CD4-positive, alpha-beta T cell treated with Interleukin-2 at 100 ng/mL for 4 hours (primary cell): Measurements from ENCODE around the gene PCNX3.
A peak's percentile ranks its signal among the peaks of the same experiment; 100 is the strongest.

Source experiments
- DNase-seq: peaks from one replicate; pipeline ENCODE4 v3.0.0-alpha.2; 2020; ENCODE audit warnings: low spot score

PCNX3 gene

DNA sequence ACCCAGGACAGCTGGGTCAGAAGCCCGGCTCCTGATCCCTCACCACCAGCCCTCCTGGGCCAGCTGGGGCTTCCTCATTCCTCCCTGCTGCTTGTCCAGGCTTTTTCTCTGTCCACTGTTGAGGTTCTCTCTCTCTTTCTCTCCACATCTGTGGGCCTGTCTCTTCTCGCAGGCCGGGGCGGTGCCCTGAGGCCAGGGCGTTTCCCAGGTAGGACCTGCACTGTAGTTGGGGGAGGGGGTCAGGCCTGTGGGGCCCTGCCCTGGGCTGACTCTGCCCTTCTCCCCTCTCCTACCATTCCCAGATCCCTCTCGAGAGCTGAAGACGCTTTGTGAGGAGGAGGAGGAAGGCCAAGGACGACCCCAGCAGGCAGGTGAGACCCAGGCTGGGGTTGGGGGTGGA is 34.8 kb upstream of the PCNX3 start:
- DNase-seq = no peak

GRCh38 chr11:65581928-65582327 is 33.6 kb upstream of the PCNX3 start:
- no peak for DNase-seq

- no peak for DNase-seq
Measured at GRCh38 chr11:65583589-65583988, 32.0 kb upstream of the PCNX3 start.

GRCh38 chr11:65584106-65584505 is 31.5 kb upstream of the PCNX3 start:
- DNase-seq = no peak

DNA sequence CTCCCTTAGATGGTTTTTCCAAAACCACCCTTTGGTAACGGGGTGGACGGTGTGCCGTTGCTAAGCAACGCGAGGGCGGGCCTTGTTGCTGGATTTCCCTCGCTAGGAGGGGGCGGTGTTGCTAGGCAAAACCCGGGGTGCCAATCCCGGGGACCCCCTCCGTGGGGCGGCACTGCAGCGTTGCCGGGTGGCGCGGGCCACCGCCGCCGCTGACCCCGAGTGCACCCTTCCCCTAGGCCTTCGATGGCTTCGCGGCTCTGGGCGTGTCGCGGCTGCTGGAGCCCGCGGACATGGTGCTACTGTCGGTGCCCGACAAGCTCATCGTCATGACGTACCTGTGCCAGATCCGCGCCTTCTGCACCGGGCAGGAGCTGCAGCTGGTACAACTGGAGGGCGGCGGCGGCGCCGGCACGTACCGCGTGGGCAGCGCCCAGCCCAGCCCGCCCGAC is 30.8 kb upstream of the PCNX3 start:
- DNase-seq = no peak

DNA sequence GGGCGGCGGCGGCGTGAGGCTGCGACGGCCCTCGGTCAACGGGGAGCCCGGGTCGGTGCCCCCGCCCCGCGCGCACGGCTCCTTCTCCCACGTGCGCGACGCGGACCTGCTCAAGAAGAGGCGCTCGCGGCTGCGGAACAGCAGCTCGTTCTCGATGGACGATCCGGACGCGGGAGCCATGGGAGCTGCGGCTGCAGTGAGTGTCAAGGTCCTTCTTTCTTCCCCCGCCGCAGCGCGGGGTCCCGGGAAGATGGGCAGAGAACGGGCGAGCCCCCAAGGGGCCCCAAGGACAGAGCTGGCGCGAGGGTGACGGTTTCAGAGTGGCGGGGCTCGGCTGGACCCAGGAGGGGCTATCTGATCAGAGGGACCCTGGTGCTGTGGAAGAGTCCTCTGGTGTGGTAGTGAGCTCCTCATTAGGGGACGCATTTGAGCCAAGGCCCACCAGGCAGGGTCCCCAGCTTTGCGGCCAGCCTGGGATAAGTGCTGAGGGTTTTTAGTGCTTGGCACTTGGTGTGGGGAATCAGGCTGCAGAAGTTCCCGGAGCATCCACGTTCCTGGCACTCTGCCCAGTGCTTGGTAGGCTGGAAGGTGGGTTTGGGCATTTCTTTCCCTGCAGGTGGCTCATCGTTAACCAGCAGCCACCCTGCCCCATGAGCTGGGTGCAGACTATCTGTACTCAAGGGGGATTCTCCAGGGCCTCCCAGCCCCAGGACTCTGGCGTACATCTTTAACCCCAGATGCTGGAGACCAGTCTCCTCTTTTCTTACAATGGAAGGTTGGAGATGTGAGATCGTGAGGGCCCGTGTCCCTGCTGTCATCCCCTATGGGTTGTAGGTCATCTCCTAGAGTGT is 30.0 kb upstream of the PCNX3 start:
- DNase-seq = no peak

DNA sequence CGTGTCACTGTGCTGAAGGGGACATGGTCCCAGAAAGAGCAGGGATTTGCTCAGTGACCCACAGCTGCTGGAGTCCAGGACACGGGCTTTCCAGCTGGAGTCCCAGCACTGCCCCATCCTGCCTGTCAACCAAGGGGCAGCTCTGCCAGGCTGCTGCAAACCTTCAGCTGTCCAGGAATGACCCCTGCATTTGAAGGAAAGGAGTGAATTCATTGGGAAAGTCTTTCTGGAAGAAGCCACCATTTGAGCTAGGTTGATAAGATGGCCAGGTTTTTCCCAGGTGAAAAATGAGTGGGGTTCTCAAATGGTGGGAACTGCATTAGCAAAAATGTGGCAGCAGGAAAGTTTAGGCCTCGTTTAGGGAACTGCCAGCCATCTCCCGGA is 29.3 kb upstream of the PCNX3 start:
- no peak for DNase-seq

DNA sequence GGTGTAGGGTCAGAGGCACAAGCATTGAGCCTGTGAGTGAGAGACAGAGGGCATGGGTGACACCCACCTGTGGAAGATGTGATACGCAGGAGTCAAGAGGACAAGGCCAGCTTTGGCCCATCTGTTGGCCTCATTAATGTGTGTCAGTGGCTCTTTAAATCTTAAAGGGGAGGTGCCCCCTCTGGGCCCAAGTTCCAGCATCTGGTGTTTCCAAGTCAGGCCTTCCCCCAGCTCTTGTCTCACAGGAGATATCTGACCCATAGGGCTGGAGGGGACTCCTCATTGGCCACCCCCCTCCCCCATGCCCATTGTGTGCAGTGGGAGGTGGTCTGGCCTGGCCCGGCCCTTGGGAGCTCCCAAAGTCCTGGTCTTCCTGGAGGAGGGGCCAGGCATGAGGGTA is 28.9 kb upstream of the PCNX3 start:
- DNase-seq = no peak

- peak; percentile 78 for DNase-seq
Measured at GRCh38 chr11:65588199-65589054, 27.1 kb upstream of the PCNX3 start.

DNA sequence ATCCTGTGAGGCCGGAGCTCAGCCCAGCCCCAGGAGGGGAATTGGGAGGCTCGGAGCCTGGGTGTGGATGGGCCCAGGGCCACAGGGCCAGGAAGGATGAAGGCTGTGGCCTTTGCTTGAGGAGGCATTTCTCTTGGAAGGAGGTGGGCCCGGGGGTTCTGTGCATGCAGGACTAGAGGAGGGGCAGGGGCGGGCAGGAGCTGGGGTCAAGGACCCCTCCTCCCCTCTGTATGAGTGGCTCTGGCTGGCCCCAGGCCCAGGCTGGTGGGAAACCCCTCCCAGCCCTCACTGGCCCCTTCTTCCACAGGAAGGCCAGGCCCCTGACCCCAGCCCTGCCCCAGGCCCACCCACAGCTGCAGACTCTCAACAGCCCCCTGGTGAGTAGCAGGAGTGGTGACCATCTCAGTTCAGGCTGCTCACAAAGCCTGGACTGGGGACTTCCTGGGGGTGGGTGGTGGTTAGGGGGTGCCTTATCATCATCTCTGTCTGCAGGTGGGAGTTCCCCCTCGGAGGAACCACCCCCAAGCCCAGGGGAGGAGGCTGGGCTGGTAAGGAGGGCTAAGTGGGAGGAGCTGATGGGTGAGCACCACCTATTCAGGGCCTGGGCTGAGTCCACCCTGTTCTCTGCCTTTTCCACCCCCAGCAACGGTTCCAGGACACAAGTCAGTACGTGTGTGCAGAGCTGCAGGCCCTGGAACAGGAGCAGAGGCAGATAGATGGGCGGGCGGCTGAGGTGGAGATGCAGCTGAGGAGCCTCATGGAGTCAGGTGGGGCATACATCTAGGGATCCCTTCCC is 25.9 kb upstream of the PCNX3 start:
- DNase-seq = peak; percentile 39

DNA sequence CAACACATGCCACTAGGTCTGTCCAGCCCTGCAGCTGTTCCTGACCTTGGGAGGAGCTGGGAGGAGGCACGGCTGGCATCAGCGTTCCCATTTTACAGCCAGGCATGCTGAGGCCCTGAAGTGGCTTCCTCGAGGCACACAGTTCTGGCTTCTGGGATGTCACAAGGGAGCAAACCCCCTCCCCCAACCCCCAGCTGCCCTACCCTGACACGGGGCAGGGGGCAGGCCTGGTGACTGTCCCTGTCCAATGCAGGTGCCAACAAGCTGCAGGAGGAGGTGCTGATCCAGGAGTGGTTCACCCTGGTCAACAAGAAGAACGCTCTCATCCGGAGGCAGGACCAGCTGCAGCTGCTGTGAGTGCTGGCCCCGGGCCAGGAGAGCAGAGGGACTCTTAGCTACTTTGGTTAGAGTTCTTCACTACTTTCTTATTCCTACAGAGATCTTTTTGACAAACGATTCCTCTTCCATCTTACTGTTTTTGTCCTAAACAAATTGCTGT is 25.3 kb upstream of the PCNX3 start:
- DNase-seq = no peak

- no peak for DNase-seq
Measured at GRCh38 chr11:65591939-65592857, 23.4 kb upstream of the PCNX3 start.

- DNase-seq = no peak
Measured at GRCh38 chr11:65592858-65593517, 22.6 kb upstream of the PCNX3 start.

DNA sequence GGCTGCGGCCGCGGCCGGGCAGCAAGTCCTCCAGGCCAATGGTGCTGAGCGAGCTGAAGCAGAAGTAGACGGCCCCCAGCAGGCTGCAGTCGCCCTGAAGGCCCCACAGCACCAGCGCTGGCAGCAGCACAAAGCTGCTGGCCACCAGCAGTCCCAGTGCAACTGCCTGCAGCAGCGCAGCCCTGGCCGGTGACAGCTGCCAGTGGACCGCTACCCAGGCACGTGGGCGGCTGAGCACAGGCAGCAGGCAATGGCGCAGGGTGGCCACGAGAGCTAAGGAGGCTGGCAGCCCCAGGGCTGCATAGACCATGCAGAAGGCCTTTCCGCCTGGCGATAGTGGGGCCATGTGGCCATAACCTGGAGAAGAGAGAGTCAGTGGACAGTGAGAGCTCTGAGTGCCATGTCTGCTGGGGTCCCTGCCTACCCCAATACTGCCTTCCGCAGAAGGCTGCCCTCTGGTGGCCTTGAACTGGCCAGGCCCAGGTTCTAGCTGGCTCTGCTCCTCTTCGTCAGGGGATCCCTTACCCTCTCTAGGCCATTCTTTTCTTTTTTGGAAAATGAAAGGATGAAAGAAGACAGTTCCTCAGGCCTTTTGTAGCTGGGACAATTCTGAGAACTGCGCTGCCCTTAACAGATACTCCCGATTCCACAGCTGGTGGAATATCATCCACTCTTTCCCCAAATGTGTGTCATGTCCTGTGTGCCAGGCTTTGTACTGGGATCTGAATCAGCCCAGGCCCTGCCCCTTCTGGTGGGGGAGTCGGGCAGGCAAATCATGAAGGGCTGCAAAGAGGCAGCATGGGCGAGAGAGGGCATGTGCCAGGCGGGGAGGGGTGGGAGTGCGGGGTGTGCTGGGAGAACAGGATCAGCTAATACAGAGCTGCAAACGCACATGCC is 21.8 kb upstream of the PCNX3 start:
- peak; percentile 48 for DNase-seq

DNA sequence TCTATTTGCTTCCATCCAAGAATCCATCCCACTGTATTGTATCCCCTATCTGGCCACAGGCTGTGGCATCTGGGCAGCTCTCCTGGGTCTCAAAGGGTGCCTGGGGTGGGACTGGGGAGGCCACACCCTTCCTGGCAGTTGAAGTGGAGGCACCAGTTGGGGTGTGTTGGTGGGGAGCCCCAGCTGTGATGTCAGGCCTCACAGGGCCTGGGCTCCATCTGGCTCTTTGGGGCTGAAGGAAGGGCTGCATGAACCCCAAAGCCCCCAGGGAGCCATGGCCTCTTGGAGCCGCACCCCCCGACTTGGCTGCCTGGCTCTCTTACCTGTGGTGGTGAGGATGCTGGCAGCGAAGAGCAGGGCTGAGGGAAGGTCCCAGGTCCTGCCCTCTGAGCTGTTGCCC is 20.4 kb upstream of the PCNX3 start:
- no peak for DNase-seq

GRCh38 chr11:65595543-65596281 is 19.9 kb upstream of the PCNX3 start, which contains the start of gene KCNK7:
TSS of gene KCNK7 (minus strand) at chr11:65595800. CDS start at chr11:65595772, 28 bp downstream.
- DNase-seq = no peak

- no peak for DNase-seq
Measured at GRCh38 chr11:65596520-65596919, 19.1 kb upstream of the PCNX3 start.

DNA sequence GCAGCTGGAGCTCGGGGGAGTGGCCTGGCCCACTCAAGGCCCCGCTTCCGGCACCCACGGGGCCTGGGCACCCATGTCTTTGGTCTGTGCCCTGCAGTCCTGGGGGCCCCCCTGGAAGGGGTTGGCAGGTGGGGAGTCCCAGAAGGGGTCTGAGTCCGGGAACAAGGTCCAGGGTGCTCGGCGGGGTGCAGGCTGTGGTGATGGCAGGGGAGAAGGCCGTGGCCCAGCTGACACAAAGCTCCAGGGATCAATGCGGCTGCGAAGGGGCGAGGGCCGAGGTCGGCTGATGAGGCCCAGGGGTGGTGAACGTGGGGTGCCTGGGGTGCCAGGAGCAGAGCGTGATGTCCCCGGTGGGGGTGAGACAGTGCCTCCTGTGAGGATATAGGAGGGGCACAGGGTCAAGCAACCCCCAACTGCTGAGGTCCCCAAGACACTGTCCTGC is 17.3 kb upstream of the PCNX3 start:
- no peak for DNase-seq
